Measurements from ENCODE around the gene FARP2.
"Not testable (repeated sequence)": the region's sequence is repeated elsewhere in the genome, so short reads cannot be mapped to it uniquely, and the experiment has no call there.

FARP2 gene

GRCh38 chr2:241399941-241400922, 44.1 kb downstream of the FARP2 start:
- no peak for DNase-seq (ENCODE audit: low spot score)

- DNase-seq (ENCODE audit: low spot score), result no peak
Measured at GRCh38 chr2:241408849-241409248, 52.8 kb downstream of the FARP2 start.

- DNase-seq (ENCODE audit: low spot score), result no peak
Measured at GRCh38 chr2:241410739-241411176, 54.7 kb downstream of the FARP2 start.

DNA sequence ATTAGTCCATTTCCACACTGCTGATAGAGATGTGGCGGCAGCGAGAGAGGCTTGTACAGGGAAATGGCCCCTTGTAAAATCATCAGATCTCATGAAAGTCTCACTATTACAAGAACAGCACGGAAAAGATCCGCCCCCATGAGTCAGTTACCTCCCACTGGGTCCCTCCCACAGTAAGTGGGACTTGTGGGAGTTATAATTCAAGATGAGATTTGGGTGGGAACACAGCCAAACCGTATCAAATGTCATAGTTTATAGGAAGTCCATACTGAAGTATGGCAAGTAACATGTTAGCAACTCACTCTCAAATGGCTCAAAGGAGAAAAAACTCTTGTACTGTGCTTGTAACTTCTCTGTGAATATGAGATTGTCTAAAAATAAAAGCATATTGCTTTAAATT, 56.1 kb downstream of the FARP2 start:
- no peak for DNase-seq (ENCODE audit: low spot score)

GRCh38 chr2:241413501-241413900, 57.4 kb downstream of the FARP2 start:
- DNase-seq (ENCODE audit: low spot score), result not testable (repeated sequence)

DNA sequence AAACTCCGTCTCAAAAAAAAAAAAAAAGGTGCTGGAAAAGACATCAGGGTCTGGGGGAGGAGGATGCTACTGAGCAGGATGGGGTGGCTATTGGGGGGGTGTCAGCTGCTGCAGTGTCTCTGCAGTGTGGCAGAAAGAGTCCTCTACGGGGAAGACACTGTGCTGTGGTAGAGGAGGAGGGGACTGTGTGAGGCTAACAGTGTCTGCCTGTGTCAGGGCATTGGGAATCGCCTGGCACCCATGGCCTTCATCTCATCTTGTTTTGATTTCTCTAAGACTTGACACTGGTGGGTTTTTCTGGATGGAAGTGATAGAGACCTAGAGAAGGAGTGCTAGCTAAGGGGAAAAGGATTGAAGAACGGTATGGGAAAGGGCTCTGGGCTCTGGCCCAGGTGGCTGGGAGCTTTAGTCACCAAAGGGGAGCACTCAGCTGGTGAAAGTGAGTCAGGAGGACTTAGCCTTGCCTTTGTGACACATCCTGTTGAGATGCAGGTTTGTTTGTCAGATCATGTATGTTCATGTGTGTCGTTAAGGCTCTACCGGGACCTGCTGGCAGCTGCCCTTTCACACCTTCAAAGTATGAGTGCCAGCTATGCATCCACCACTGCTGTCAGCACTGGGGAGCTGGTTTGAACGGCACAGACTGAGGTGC, 58.0 kb downstream of the FARP2 start:
- no peak for DNase-seq (ENCODE audit: low spot score)

DNA sequence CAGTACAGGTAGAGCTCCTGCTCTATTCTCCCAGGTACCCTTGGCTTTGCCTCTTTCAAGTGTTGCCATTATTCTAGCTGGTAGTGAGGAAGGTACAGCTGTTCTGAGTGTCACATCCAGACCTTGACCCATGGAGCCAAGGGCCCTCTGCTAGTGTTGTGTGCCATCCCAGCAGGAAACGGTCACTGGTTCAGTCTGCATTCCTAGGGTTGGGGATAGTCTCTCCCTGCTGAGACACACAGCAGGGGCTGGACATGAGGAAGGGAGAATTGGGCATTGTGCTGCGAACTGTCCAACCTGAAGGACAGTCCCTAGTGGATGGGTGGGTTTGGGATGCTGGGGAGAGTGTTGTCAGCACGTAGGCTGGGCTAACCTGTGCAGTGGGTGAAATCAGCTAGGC, 59.1 kb downstream of the FARP2 start:
- no peak for DNase-seq (ENCODE audit: low spot score)

GRCh38 chr2:241417626-241418025, 61.5 kb downstream of the FARP2 start:
- DNase-seq (ENCODE audit: low spot score), result no peak

DNA sequence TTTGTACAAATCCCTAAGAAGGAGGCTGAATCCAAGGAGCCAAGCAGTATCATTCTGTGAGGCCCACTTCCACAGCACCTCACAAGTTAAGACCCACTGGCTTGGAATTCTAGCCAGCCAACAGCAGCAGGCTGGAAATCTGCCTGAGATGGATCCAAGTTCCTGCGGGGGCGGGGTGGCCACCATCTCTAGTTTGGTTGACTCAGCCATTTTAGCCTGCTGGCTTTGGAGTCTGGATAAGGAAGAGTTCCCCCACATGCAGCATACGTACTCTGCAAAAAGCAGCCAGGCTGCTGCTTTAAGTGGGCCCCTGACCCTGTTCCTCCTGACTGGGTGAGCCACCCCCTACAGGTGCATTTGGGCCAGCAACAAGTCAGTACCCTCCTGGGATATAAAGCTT, 65.2 kb downstream of the FARP2 start:
- DNase-seq (ENCODE audit: low spot score), result no peak

GRCh38 chr2:241421942-241422341, 65.9 kb downstream of the FARP2 start:
- DNase-seq (ENCODE audit: low spot score), result not testable (repeated sequence)

DNA sequence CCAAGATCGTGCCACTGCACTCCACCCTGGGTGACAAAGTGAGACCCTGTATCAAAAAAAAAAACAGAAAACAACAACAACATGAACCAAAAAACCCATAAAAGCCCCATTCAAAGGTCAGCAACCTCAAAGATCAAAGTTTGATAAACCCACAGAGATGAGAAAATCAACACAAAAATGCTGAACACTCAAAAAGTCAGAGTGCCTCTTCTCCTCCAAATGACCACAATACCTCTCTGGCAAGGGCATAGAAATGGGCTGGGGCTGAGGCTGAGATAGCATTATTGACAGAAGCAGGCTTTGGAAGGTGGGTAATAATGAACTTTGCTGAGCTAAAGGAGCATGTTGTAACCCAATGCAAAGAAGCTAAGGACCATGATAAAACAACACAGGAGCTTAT, 66.3 kb downstream of the FARP2 start:
- no peak for DNase-seq (ENCODE audit: low spot score)

DNA sequence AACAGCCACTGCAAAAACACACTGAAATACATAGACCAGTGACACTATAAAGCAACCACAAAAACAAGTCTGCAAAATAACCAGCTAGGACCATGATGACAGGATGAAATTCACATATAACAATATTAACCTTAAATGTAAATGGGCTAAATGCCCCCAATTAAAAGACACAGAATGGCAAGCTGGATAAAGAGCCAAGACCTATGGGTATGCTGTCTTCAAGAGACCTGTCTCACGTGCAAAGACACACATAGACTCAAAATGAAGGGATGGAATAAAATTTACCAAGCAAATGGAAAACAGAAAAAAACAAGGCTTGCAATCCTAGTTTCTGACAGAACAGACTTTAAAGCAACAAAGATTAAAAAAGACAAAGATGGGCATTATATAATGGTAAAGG, 67.4 kb downstream of the FARP2 start:
- DNase-seq (ENCODE audit: low spot score), result not testable (repeated sequence)

GRCh38 chr2:241425368-241425767, 69.3 kb downstream of the FARP2 start:
- DNase-seq (ENCODE audit: low spot score), result no peak

DNA sequence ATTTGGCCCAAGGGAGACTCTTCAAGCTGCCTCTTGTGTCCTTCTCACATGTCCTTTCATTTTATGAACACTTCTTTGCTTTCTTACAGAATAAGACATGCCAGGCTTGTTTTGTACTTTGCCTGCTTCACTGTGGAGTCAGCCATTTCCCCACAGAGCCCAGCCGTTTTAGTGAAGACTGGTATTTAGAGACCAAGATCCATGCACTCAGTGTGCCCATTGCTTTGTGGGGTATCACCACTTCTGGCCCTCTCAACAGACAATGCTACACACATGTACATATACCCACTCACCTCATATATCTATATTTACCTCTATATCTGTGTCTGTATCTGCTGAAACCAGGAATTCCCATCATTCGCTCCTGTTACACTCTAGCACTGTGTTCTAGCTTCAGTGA, 74.1 kb downstream of the FARP2 start:
- DNase-seq (ENCODE audit: low spot score), result no peak

- no peak for DNase-seq (ENCODE audit: low spot score)
Measured at GRCh38 chr2:241432824-241433448, 76.9 kb downstream of the FARP2 start.

- DNase-seq (ENCODE audit: low spot score), result no peak
Measured at GRCh38 chr2:241437179-241437578, 81.1 kb downstream of the FARP2 start.

GRCh38 chr2:241441492-241441891, 85.4 kb downstream of the FARP2 start:
- DNase-seq (ENCODE audit: low spot score), result no peak

DNA sequence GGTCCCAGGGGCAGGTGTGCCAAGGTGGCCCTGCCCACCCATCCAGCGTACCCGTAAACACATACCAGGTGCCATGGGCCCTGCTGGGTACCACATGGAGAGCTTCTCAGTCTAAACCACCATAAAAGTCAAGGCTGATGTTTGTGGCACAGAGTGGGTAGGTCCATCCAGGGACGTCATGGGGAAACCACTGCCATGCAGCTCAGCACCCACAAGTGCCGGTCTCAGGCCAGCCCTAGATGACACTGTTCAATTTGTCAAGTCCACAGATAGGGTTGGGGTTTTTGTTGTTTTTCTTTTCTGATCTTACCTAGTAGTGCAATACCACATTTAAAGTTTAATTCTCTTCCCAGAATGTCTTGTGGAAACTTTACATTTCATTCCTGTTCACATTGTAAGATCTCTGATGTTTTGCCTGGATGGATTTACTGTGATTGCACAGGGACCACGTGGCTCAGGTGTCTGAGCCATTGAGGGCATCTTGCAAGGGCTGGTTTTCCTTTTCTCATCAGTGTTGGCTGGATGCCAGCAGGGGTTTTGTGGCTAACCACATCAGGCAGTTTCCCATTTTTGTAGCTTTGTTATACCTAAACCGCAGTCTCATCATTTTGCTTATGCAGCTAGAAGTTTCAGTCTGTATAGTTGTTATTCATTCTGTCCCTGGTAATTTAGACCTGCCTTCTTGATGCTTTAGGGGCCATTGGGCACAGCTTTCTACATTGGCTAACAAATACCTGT, 87.6 kb downstream of the FARP2 start:
- no peak for DNase-seq (ENCODE audit: low spot score)

DNA sequence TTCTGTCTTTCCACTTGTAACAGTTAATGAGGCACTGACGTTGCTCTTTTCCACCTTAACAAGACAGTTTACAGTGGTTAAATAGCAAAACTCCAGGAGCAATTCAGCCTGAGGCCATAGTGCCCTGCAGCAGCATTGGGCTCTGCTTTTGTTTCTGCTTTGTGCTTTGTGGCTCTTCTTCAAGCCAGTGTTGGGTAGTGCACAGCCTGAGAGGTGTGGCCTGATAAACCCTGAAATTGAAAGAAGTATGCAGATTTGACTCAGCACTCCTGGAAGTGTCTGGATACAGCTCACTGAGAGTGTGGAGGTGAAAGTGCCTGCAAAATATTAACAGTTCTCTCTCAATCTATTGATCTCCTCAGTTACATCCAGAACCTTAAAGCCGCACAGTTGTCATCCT, 89.3 kb downstream of the FARP2 start:
- no peak for DNase-seq (ENCODE audit: low spot score)

- not testable (repeated sequence) for DNase-seq (ENCODE audit: low spot score)
Measured at GRCh38 chr2:241450092-241450491, 94.0 kb downstream of the FARP2 start.

- no peak for DNase-seq (ENCODE audit: low spot score)
Measured at GRCh38 chr2:241451840-241452506, 95.9 kb downstream of the FARP2 start.
